ENCODE measurements around the gene PLA2G2C.

Gene PLA2G2C

GRCh38 chr1:20126041-20126805 lies 60.1 kb downstream of the PLA2G2C start:
- Histone ChIP-seq H3K9me3 (ENCODE audit: insufficient read depth, low read length) (no peaks in the 10 kb centered on the region), H3K36me3 (replicated peaks; ENCODE audit: low read depth, low read length) (no peaks in the 10 kb centered on the region), H3K27ac (ENCODE audit: low read length) (peak overlapping the region; percentile 98), H3K9ac (ENCODE audit: low read length) (peak overlapping the region; percentile 70), H3K4me2 (ENCODE audit: low read length) (peak overlapping the region; percentile 87), H2AFZ (ENCODE audit: low read depth, low read length) (no peak overlapping the region), H3K79me2 (ENCODE audit: low read length) (no peaks in the 10 kb centered on the region), H3K27me3 (ENCODE audit: low read depth, low read length) (no peaks in the 10 kb centered on the region), H3K4me3 (ENCODE audit: low read length) (peak overlapping the region; percentile 45), H3K4me1 (ENCODE audit: low read length) (peaks cover 51% of the 10 kb centered on the region), H4K20me1 (ENCODE audit: insufficient read depth, low read length) (no peaks in the 10 kb centered on the region)
- TF ChIP-seq CTCF (IDR thresholded peaks at IDR 0.05; ENCODE audit: low read depth, low read length) (no peak), EZH2phosphoT487 (IDR thresholded peaks at IDR 0.05; ENCODE audit: low read depth) (no peak)

GRCh38 chr1:20125100-20125499 lies 61.2 kb downstream of the PLA2G2C start:
- peak overlapping the region; percentile 28; the same call in 1 of the 2 replicates for H3K9ac ChIP-seq (ENCODE audit: low read length)
- no peak overlapping the region for H2AFZ ChIP-seq (ENCODE audit: low read depth, low read length)
- no peak for TF ChIP-seq CTCF (IDR thresholded peaks at IDR 0.05; ENCODE audit: low read depth, low read length)
- TF ChIP-seq EZH2phosphoT487 (IDR thresholded peaks at IDR 0.05; ENCODE audit: low read depth): no peak
- H3K27ac ChIP-seq (ENCODE audit: low read length): peak overlapping the region; percentile 98
- H3K4me3 ChIP-seq (ENCODE audit: low read length): no peak overlapping the region
- no peaks in the 10 kb centered on the region for H3K36me3 ChIP-seq (replicated peaks; ENCODE audit: low read depth, low read length)
- peaks cover 56% of the 10 kb centered on the region for H3K4me1 ChIP-seq (ENCODE audit: low read length)
- H3K27me3 ChIP-seq (ENCODE audit: low read depth, low read length): no peaks in the 10 kb centered on the region
- H3K4me2 ChIP-seq (ENCODE audit: low read length): peak overlapping the region; percentile 87
- no peaks in the 10 kb centered on the region for H4K20me1 ChIP-seq (ENCODE audit: insufficient read depth, low read length)
- H3K79me2 ChIP-seq (ENCODE audit: low read length): no peaks in the 10 kb centered on the region
- no peaks in the 10 kb centered on the region for H3K9me3 ChIP-seq (ENCODE audit: insufficient read depth, low read length)

GRCh38 chr1:20124456-20125057 lies 61.8 kb downstream of the PLA2G2C start:
- Histone ChIP-seq H3K9me3 (ENCODE audit: insufficient read depth, low read length) (no peaks in the 10 kb centered on the region), H3K4me1 (ENCODE audit: low read length) (peaks cover 61% of the 10 kb centered on the region), H3K27me3 (ENCODE audit: low read depth, low read length) (no peaks in the 10 kb centered on the region), H3K79me2 (ENCODE audit: low read length) (no peaks in the 10 kb centered on the region), H4K20me1 (ENCODE audit: insufficient read depth, low read length) (no peaks in the 10 kb centered on the region), H3K4me2 (ENCODE audit: low read length) (peak overlapping the region; percentile 87), H3K36me3 (replicated peaks; ENCODE audit: low read depth, low read length) (no peaks in the 10 kb centered on the region), H2AFZ (ENCODE audit: low read depth, low read length) (no peak overlapping the region), H3K9ac (ENCODE audit: low read length) (peak overlapping the region; percentile 33; the same call in 1 of the 2 replicates), H3K4me3 (ENCODE audit: low read length) (no peak overlapping the region), H3K27ac (ENCODE audit: low read length) (peak overlapping the region; percentile 98)
- TF ChIP-seq EZH2phosphoT487 (IDR thresholded peaks at IDR 0.05; ENCODE audit: low read depth) (no peak), CTCF (IDR thresholded peaks at IDR 0.05; ENCODE audit: low read depth, low read length) (no peak)

GRCh38 chr1:20123722-20124455 lies 62.4 kb downstream of the PLA2G2C start:
- TF ChIP-seq EZH2phosphoT487 (IDR thresholded peaks at IDR 0.05; ENCODE audit: low read depth) (no peak), CTCF (IDR thresholded peaks at IDR 0.05; ENCODE audit: low read depth, low read length) (no peak)
- Histone ChIP-seq H4K20me1 (ENCODE audit: insufficient read depth, low read length) (no peaks in the 10 kb centered on the region), H3K27ac (ENCODE audit: low read length) (peak overlapping the region; percentile 98), H3K27me3 (ENCODE audit: low read depth, low read length) (no peaks in the 10 kb centered on the region), H2AFZ (ENCODE audit: low read depth, low read length) (no peak overlapping the region), H3K79me2 (ENCODE audit: low read length) (no peaks in the 10 kb centered on the region), H3K4me3 (ENCODE audit: low read length) (no peak overlapping the region), H3K9ac (ENCODE audit: low read length) (peak overlapping the region; percentile 33; the same call in 1 of the 2 replicates), H3K4me1 (ENCODE audit: low read length) (peaks cover 67% of the 10 kb centered on the region), H3K4me2 (ENCODE audit: low read length) (peak overlapping the region; percentile 87), H3K36me3 (replicated peaks; ENCODE audit: low read depth, low read length) (no peaks in the 10 kb centered on the region), H3K9me3 (ENCODE audit: insufficient read depth, low read length) (no peaks in the 10 kb centered on the region)
